GM12801 (cell line): ENCODE data around the gene PIGW.

ENCODE experiments used
- CTCF ChIP-seq: IDR thresholded peaks from one replicate; pipeline ENCODE4 v1.5.1; 2011; ENCODE audit warnings: control low read depth; ENCODE audit not compliant: insufficient read length; ENCODE audit errors: extremely low read depth

Gene PIGW

GRCh38 chr17:36525888-36526287, 8.9 kb upstream of the PIGW start:
- no peak for TF ChIP-seq CTCF

DNA sequence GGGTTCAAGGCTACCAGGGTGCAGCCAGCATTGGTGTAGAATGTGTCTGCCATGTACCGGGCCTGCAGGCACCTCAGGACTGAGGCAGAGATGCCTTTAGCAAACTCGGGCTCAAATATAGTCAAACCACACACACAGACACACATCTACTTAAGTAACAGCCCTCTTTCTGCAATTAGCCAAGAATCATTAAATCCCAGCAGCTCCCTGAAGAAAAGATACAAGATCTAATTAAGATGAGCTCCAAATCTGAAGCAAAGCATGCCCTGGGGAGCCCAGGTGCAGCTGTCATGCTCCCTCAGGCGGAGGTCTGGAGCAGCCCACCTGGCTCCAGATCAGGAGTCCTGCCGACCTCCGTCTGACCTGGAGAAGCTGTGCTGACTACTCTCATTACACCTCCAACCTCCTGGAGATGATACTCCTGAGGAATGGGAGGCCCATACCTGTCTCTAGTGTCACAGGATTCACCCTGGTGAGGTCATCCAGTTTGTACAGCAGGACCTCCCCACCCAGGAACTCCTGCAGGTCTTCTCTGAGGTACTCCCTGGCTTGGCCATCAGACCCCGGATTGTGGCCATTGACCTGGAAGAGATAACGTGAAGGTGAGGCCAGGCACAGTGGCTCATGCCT, 7.1 kb upstream of the PIGW start:
- TF ChIP-seq CTCF: no peak

GRCh38 chr17:36529121-36529520, 5.7 kb upstream of the PIGW start:
- TF ChIP-seq CTCF: no peak

DNA sequence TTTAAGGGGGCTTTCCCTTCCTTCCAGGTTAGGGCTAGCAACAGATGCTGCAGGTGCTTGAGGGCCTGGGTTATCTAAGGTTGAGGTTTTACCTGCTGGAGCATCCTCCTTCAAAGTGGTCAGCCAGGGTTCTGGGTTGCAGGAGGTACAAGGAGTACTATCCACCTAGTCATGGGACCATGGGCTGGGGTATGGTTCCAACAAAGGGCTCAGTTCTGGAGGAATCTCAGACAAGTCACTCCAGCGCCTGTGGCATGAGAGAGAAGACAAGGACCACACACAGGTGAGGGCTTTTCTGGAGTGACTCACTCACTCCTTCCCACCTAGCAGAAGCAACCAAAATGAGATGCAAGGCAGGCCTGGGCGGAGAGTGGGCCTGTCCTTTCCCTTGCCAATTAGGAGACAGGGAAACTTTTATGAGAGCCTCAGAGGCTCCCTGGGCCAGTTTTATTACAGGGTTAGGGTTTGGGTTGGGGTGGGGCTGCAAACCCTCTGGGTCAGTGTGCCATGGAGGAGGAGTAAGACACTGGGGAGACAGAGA, 2.3 kb upstream of the PIGW start:
- TF ChIP-seq CTCF: no peak

DNA sequence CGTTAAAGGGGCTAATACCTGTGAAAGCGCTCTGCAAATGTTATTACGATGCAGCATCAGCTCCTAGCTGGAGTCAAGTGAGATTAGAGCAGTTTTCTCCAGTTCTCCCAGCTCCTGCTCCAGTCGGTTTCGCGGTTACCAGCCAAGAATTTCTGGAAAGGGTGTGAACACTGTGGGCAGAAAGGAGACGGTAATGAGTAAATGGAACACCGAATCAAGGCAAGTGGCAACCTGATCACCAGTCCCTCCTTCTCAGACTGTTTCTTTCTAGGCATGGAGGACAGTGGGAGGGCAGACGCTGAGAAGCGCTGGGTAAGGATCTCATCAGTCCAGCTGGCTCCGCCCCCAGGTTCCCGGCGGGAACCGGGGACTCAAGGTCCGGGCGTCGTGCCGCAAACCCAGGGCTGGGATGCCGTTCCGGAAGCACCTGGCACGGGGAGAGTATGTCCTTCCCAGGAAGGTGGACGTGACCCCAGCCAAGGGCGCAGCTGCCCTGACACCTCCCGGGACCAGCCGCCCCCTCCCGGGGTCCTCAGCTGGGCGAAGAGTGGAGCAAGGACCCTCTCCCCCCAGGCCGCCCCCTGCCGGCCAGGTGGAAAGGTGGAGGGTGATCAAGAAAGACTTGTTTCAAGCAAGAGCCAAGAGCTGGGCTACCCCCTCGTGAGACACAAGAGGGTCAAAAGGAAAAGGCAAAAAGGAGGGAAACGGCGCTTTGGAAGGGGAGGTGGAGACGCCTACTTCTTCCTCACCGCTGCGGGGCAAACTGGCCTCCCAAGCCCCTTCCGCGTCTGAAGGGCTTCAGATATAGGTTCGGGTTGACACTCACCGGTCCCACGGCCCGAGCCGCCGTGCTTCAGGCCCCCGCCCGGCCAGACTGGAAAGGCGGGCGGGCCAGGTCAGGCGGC, 600 bp upstream of the PIGW start:
- TF ChIP-seq CTCF: no peak

GRCh38 chr17:36535669-36536081, 888 bp downstream of the PIGW start:
- no peak for TF ChIP-seq CTCF

DNA sequence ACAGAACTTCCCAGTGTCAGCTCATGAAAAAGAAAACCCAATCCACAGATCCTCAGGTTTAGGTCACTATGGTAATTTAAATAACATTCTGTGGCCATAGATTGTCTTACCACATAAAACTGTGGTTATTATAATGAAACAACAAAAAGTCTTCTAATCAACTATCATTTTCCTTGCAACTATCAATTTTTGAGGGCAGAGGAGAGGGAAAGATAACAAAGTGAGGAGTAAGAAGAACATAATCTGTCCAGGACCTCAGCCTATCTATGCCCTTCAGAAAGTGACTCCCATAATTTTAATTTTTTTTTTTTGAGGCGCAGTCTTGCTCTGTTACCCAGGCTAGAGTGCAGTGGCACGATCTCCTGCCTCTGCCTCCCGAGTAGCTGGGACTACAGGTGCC, 5.9 kb downstream of the PIGW start:
- no peak for TF ChIP-seq CTCF
